ENCODE data around the gene UNC5C. TPM values are rescaled to one million over a fixed set of nuclear protein-coding genes. Genes with fewer than 3 reads are reported as not detected.
A peak's percentile ranks its signal among the peaks of the same experiment; 100 is the strongest.

The UNC5C gene
- total RNA-seq, 8 experiments from 2014 or later, result 0.13 to 12.7 (median 3.5) TPM

- H3K4me3 ChIP-seq, result no peak overlapping the region
- ATAC-seq (replicated peaks in 6 of 8), result no peak
- WGBS, 10 experiments, result 30 to 95% (median 87%) methylated on average over 2 to 7 of the region's 7 CpGs; no CpG with 5 or more reads in 2 of the 10 experiments
- in situ Hi-C loops (cut with MboI; ENCODE audit: low pct_unique_long_range_greater_than_20kb in 2 of 9, low sequenced_read_pairs in 9 of 9, unreplicated experiment in 9 of 9), result no loop called here
- H3K4me1 ChIP-seq (replicated peaks in 1 of 2), result peaks cover 15 to 32% of the 10 kb centered on the region in 2 donors
- no peak overlapping the region for H3K27ac ChIP-seq
Observed at GRCh38 chr4:95215991-95216605, 332.7 kb downstream of the UNC5C start.

- in situ Hi-C loops (cut with MboI; ENCODE audit: low pct_unique_long_range_greater_than_20kb in 2 of 9, low sequenced_read_pairs in 9 of 9, unreplicated experiment in 9 of 9), result no loop called here
- Histone ChIP-seq H3K4me3 (no peak overlapping the region), H3K27ac (no peak overlapping the region), H3K4me1 (replicated peaks in 1 of 2) (peaks cover 15 to 37% of the 10 kb centered on the region in 2 donors)
- peak in 3 of 8 experiments; percentile 33 to 65 (median 40) for ATAC-seq (replicated peaks in 6 of 8)
- WGBS, 10 experiments, result 0 to 100% (median 60%) methylated on average over 2 to 5 of the region's 5 CpGs
Observed at GRCh38 chr4:95215043-95215442, 333.7 kb downstream of the UNC5C start.

GRCh38 chr4:95214408-95214807 is 334.4 kb downstream of the UNC5C start:
- in situ Hi-C loops (cut with MboI; ENCODE audit: low pct_unique_long_range_greater_than_20kb in 2 of 9, low sequenced_read_pairs in 9 of 9, unreplicated experiment in 9 of 9), result no loop called here
- Histone ChIP-seq H3K4me3 (no peak overlapping the region), H3K27ac (no peak overlapping the region), H3K4me1 (replicated peaks in 1 of 2) (peaks cover 20 to 42% of the 10 kb centered on the region in 2 donors)
- peak in 4 of 8 experiments; percentile 27 to 50 (median 38) for ATAC-seq (replicated peaks in 6 of 8)
- WGBS, 10 experiments, result 36 to 100% (median 62%) methylated on average over 1 to 5 of the region's 5 CpGs

GRCh38 chr4:95213366-95213765 is 335.4 kb downstream of the UNC5C start:
- Histone ChIP-seq H3K4me1 (replicated peaks in 1 of 2) (peaks cover 20 to 42% of the 10 kb centered on the region in 2 donors), H3K27ac (no peak overlapping the region), H3K4me3 (no peak overlapping the region)
- in situ Hi-C loops (cut with MboI; ENCODE audit: low pct_unique_long_range_greater_than_20kb in 2 of 9, low sequenced_read_pairs in 9 of 9, unreplicated experiment in 9 of 9), result no loop called here
- ATAC-seq (replicated peaks in 6 of 8), result peak in 1 of 8 experiments; percentile 48
- WGBS, 10 experiments, result 24 to 95% (median 80%) methylated on average over 3 to 8 of the region's 8 CpGs; no CpG with 5 or more reads in 1 of the 10 experiments

- in situ Hi-C loops (cut with MboI; ENCODE audit: low pct_unique_long_range_greater_than_20kb in 2 of 9, low sequenced_read_pairs in 9 of 9, unreplicated experiment in 9 of 9), result no loop called here
- Histone ChIP-seq H3K4me1 (replicated peaks in 1 of 2) (peaks cover 20 to 42% of the 10 kb centered on the region in 2 donors), H3K27ac (no peak overlapping the region), H3K4me3 (no peak overlapping the region)
- no peak for ATAC-seq (replicated peaks in 6 of 8)
- WGBS, 10 experiments, result 46 to 100% (median 83%) methylated on average over 1 to 8 of the region's 8 CpGs; no CpG with 5 or more reads in 3 of the 10 experiments
Observed at GRCh38 chr4:95212692-95213091, 336.1 kb downstream of the UNC5C start.

- no peak overlapping the region for H3K27ac ChIP-seq
- H3K4me3 ChIP-seq, result no peak overlapping the region
- 0 to 57% (median 29%) methylated on average over 1 of the region's 1 CpG; no CpG with 5 or more reads in 3 of the 10 experiments for WGBS, 10 experiments
- in situ Hi-C loops (cut with MboI; ENCODE audit: low pct_unique_long_range_greater_than_20kb in 2 of 9, low sequenced_read_pairs in 9 of 9, unreplicated experiment in 9 of 9), result no loop called here
- peaks cover 13 to 30% of the 10 kb centered on the region in 2 donors for H3K4me1 ChIP-seq (replicated peaks in 1 of 2)
- ATAC-seq (replicated peaks in 6 of 8), result peak in 5 of 8 experiments; percentile 24 to 67 (median 57)
Observed at GRCh38 chr4:95209927-95210326, 338.8 kb downstream of the UNC5C start.

- Histone ChIP-seq H3K4me3 (no peak overlapping the region), H3K27ac (no peak overlapping the region), H3K4me1 (replicated peaks in 1 of 2) (peaks cover 4 to 7% of the 10 kb centered on the region in 2 donors)
- in situ Hi-C loops (cut with MboI; ENCODE audit: low pct_unique_long_range_greater_than_20kb in 2 of 9, low sequenced_read_pairs in 9 of 9, unreplicated experiment in 9 of 9), result no loop called here
- ATAC-seq (replicated peaks in 6 of 8), result peak in 2 of 8 experiments; percentile 54 to 62
- WGBS, 10 experiments, result 0 to 47% (median 33%) methylated on average over 1 to 5 of the region's 5 CpGs; no CpG with 5 or more reads in 3 of the 10 experiments
Observed at GRCh38 chr4:95204873-95205272, 343.9 kb downstream of the UNC5C start.

GRCh38 chr4:95204267-95204844 is 344.4 kb downstream of the UNC5C start:
- in situ Hi-C loops (cut with MboI; ENCODE audit: low pct_unique_long_range_greater_than_20kb in 2 of 9, low sequenced_read_pairs in 9 of 9, unreplicated experiment in 9 of 9), result no loop called here
- no peak overlapping the region for H3K4me3 ChIP-seq
- WGBS, 10 experiments, result 25 to 86% (median 73%) methylated on average over 2 to 7 of the region's 8 CpGs
- no peak overlapping the region for H3K27ac ChIP-seq
- peaks cover 0 to 4% of the 10 kb centered on the region in 2 donors for H3K4me1 ChIP-seq (replicated peaks in 1 of 2)
- peak in 5 of 8 experiments; percentile 20 to 92 (median 36) for ATAC-seq (replicated peaks in 6 of 8)

GRCh38 chr4:95198961-95199360 is 349.8 kb downstream of the UNC5C start:
- Histone ChIP-seq H3K27ac (no peak overlapping the region), H3K4me3 (no peak overlapping the region), H3K4me1 (replicated peaks in 1 of 2) (no peaks in the 10 kb centered on the region)
- no peak for ATAC-seq (replicated peaks in 6 of 8)
- 32 to 100% (median 91%) methylated on average over 1 to 7 of the region's 7 CpGs for WGBS, 10 experiments
- in situ Hi-C loops (cut with MboI; ENCODE audit: low pct_unique_long_range_greater_than_20kb in 2 of 9, low sequenced_read_pairs in 9 of 9, unreplicated experiment in 9 of 9), result no loop called here

- in situ Hi-C loops (cut with MboI; ENCODE audit: low pct_unique_long_range_greater_than_20kb in 2 of 9, low sequenced_read_pairs in 9 of 9, unreplicated experiment in 9 of 9), result no loop called here
- no peak overlapping the region for H3K4me3 ChIP-seq
- H3K27ac ChIP-seq, result no peak overlapping the region
- no peak for ATAC-seq (replicated peaks in 6 of 8)
- H3K4me1 ChIP-seq (replicated peaks in 1 of 2), result no peaks in the 10 kb centered on the region
- 38 to 100% (median 79%) methylated on average over 1 to 6 of the region's 6 CpGs; no CpG with 5 or more reads in 1 of the 10 experiments for WGBS, 10 experiments
Observed at GRCh38 chr4:95197353-95197752, 351.4 kb downstream of the UNC5C start.

- no peak for ATAC-seq (replicated peaks in 6 of 8)
- in situ Hi-C loops (cut with MboI; ENCODE audit: low pct_unique_long_range_greater_than_20kb in 2 of 9, low sequenced_read_pairs in 9 of 9, unreplicated experiment in 9 of 9), result no loop called here
- 0 to 100% (median 71%) methylated on average over 1 to 12 of the region's 22 CpGs; no CpG with 5 or more reads in 1 of the 10 experiments for WGBS, 10 experiments
- no peak overlapping the region for H3K27ac ChIP-seq
- H3K4me1 ChIP-seq (replicated peaks in 1 of 2), result peaks cover 4 to 7% of the 10 kb centered on the region in 2 donors
- no peak overlapping the region for H3K4me3 ChIP-seq
Observed at GRCh38 chr4:95193391-95194224, 355.2 kb downstream of the UNC5C start.

- Histone ChIP-seq H3K4me3 (no peak overlapping the region), H3K27ac (peak overlapping the region; percentile 20 to 61), H3K4me1 (replicated peaks in 1 of 2) (peaks cover 9 to 11% of the 10 kb centered on the region in 2 donors)
- in situ Hi-C loops (cut with MboI; ENCODE audit: low pct_unique_long_range_greater_than_20kb in 2 of 9, low sequenced_read_pairs in 9 of 9, unreplicated experiment in 9 of 9), result no loop called here
- no peak for ATAC-seq (replicated peaks in 6 of 8)
- 29 to 100% (median 88%) methylated on average over 1 to 3 of the region's 3 CpGs; no CpG with 5 or more reads in 6 of the 10 experiments for WGBS, 10 experiments
Observed at GRCh38 chr4:95191537-95191936, 357.2 kb downstream of the UNC5C start.
